H9 (cell line): ENCODE measurements around the gene DDX11. TPM values are rescaled to one million over a fixed set of nuclear protein-coding genes. Genes with fewer than 3 reads are reported as not detected.
A peak's percentile ranks its signal among the peaks of the same experiment; 100 is the strongest.
"Not testable (repeated sequence)": the region's sequence is repeated elsewhere in the genome, so short reads cannot be mapped to it uniquely, and the experiment has no call there.

Experiments used
- DNase-seq: peaks from one replicate; pipeline ENCODE4 v3.0.0-alpha.2; 2017
- H2AFZ ChIP-seq: one replicate; pipeline ENCODE4 v1.6.1; 2013; ENCODE audit warnings: mild to moderate bottlenecking, low read length, control low read depth, moderate library complexity
- H2AK5ac ChIP-seq: 2 replicates; pipeline ENCODE4 v1.6.1; 2013; ENCODE audit warnings: low read length, control low read depth, mixed read lengths; ENCODE audit not compliant: insufficient read length
- H2BK120ac ChIP-seq: one replicate; pipeline ENCODE4 v1.6.1; 2013; ENCODE audit warnings: low read depth, mild to moderate bottlenecking, low read length, control low read depth, inconsistent platforms; ENCODE audit not compliant: poor library complexity, severe bottlenecking
- H2BK12ac ChIP-seq: 2 replicates; pipeline ENCODE4 v1.6.1; 2013; ENCODE audit warnings: low read length, control low read depth, mixed read lengths, low read depth; ENCODE audit not compliant: insufficient read length
- H2BK15ac ChIP-seq: 2 replicates; pipeline ENCODE4 v1.6.1; 2013; ENCODE audit warnings: low read depth, low read length, control low read depth
- H2BK20ac ChIP-seq: one replicate; pipeline ENCODE4 v1.6.1; 2013; ENCODE audit warnings: low read depth, mild to moderate bottlenecking, low read length, control low read depth, inconsistent platforms; ENCODE audit not compliant: poor library complexity, severe bottlenecking
- H2BK5ac ChIP-seq: 2 replicates; pipeline ENCODE4 v1.6.1; 2013; ENCODE audit warnings: low read length, control low read depth, mixed read lengths; ENCODE audit not compliant: insufficient read length
- H3K14ac ChIP-seq: 2 replicates; pipeline ENCODE4 v1.6.1; 2013; ENCODE audit warnings: low read length, control low read depth; ENCODE audit not compliant: insufficient read depth
- H3K18ac ChIP-seq: 2 replicates; pipeline ENCODE4 v1.6.1; 2013; ENCODE audit warnings: low read depth, mild to moderate bottlenecking, mixed read lengths, low read length, control low read depth; ENCODE audit not compliant: insufficient read length
- H3K23ac ChIP-seq: 2 replicates; pipeline ENCODE4 v1.6.1; 2013; ENCODE audit warnings: low read length, control low read depth, mixed read lengths, low read depth; ENCODE audit not compliant: insufficient read length
- H3K23me2 ChIP-seq: 2 replicates; pipeline ENCODE4 v1.6.1; 2013; ENCODE audit warnings: low read depth, mild to moderate bottlenecking, mixed read lengths, low read length, control low read depth; ENCODE audit not compliant: insufficient read length, poor library complexity, severe bottlenecking
- H3K27ac ChIP-seq: 2 replicates; pipeline ENCODE4 v1.5.1; 2013; ENCODE audit warnings: low read length, control low read depth, mixed read lengths, low read depth; ENCODE audit not compliant: insufficient read length
- H3K27me3 ChIP-seq: 2 replicates; pipeline ENCODE4 v1.6.1; 2013; ENCODE audit warnings: low read length, control low read depth, inconsistent platforms; ENCODE audit not compliant: insufficient read depth
- H3K4ac ChIP-seq: 2 replicates; pipeline ENCODE4 v1.6.1; 2013; ENCODE audit warnings: low read depth, mild to moderate bottlenecking, control low read depth, inconsistent platforms, low read length, moderate library complexity
- H3K4me1 ChIP-seq: 2 replicates; pipeline ENCODE4 v1.6.1; 2013; ENCODE audit warnings: low read length, control low read depth, inconsistent platforms; ENCODE audit not compliant: insufficient read depth
- H3K4me2 ChIP-seq: 2 replicates; pipeline ENCODE4 v1.6.1; 2013; ENCODE audit warnings: low read length, control low read depth, mixed read lengths; ENCODE audit not compliant: insufficient read length, insufficient read depth
- H3K56ac ChIP-seq: 2 replicates; pipeline ENCODE4 v1.6.1; 2013; ENCODE audit warnings: low read depth, mild to moderate bottlenecking, mixed read lengths, low read length, control low read depth; ENCODE audit not compliant: insufficient read length
- H3K79me1 ChIP-seq: 2 replicates; pipeline ENCODE4 v1.6.1; 2013; ENCODE audit warnings: low read depth, mild to moderate bottlenecking, moderate library complexity, low read length, control low read depth, inconsistent platforms; ENCODE audit not compliant: insufficient read depth, poor library complexity, severe bottlenecking
- H3K79me2 ChIP-seq: 2 replicates; pipeline ENCODE4 v1.6.1; 2013; ENCODE audit warnings: low read length, control low read depth, inconsistent platforms; ENCODE audit not compliant: insufficient read depth
- H3K9ac ChIP-seq: 2 replicates; pipeline ENCODE4 v1.6.1; 2013; ENCODE audit warnings: low read length, control low read depth, mixed read lengths; ENCODE audit not compliant: insufficient read length; ENCODE audit errors: extremely low read depth
- H3K9me3 ChIP-seq: one replicate; pipeline ENCODE4 v1.6.1; 2013; ENCODE audit warnings: low read depth, low read length, inconsistent platforms; ENCODE audit not compliant: control insufficient read depth
- H3T11ph ChIP-seq: one replicate; pipeline ENCODE4 v1.6.1; 2013; ENCODE audit warnings: mild to moderate bottlenecking, low read length, control low read depth, inconsistent platforms
- H4K20me1 ChIP-seq: one replicate; pipeline ENCODE4 v1.6.1; 2013; ENCODE audit not compliant: control insufficient read depth, insufficient read length, insufficient read depth
- H4K5ac ChIP-seq: 2 replicates; pipeline ENCODE4 v1.6.1; 2013; ENCODE audit warnings: low read depth, mild to moderate bottlenecking, mixed read lengths, low read length, control low read depth; ENCODE audit not compliant: insufficient read length
- H4K8ac ChIP-seq: replicated peaks from 2 replicates; pipeline ENCODE4 v1.6.1; 2013; ENCODE audit warnings: low read length, control low read depth, mixed read lengths, low read depth; ENCODE audit not compliant: insufficient read length
- H4K91ac ChIP-seq: 2 replicates; pipeline ENCODE4 v1.6.1; 2013; ENCODE audit warnings: low read depth, mild to moderate bottlenecking, moderate library complexity, mixed read lengths, low read length, control low read depth; ENCODE audit not compliant: insufficient read length
- H3K27ac Mint-ChIP-seq, 3 experiments: 2 replicates in 2 of 3; 3 replicates in 1 of 3; pipeline ENCODE4 v1.8.0; 2020 to 2021; ENCODE audit warnings: mixed read lengths in 3 of 3, mild to moderate bottlenecking in 1 of 3, moderate library complexity in 1 of 3
- H3K27me3 Mint-ChIP-seq: 2 replicates; pipeline ENCODE4 v1.8.0; 2021; ENCODE audit warnings: low read depth, mild to moderate bottlenecking, moderate library complexity, mixed read lengths
- H3K36me3 Mint-ChIP-seq, 3 experiments: 2 replicates in 2 of 3; 3 replicates in 1 of 3; pipeline ENCODE4 v1.8.0; 2020 to 2021; ENCODE audit warnings: low read depth in 3 of 3, mixed read lengths in 3 of 3; ENCODE audit not compliant: insufficient read depth in 1 of 3
- H3K4me1 Mint-ChIP-seq, 2 experiments: 2 replicates each; pipeline ENCODE4 v1.8.0; 2020; ENCODE audit warnings: mixed read lengths in 2 of 2
- H3K4me3 Mint-ChIP-seq, 2 experiments: 2 replicates in 1 of 2; 3 replicates in 1 of 2; pipeline ENCODE4 v1.8.0; 2020 to 2021; ENCODE audit warnings: mild to moderate bottlenecking in 2 of 2, mixed read lengths in 2 of 2, moderate library complexity in 1 of 2
- H3K9me3 Mint-ChIP-seq, 2 experiments: 2 replicates in 1 of 2; 3 replicates in 1 of 2; pipeline ENCODE4 v1.8.0; 2020; ENCODE audit warnings: mild to moderate bottlenecking in 2 of 2, mixed read lengths in 2 of 2, moderate library complexity in 1 of 2
- WGBS: extraction: QIAGEN DNeasy Blood & Tissue Kit; methylation state at CpG from one replicate; pipeline ENCODE4 v1.1.7; 2013; ENCODE audit warnings: missing lambda C conversion rate, low lambda C conversion rate, mixed read lengths; ENCODE audit not compliant: insufficient read length; ENCODE audit errors: extremely low coverage; 5-methylcytosine and 5-hydroxymethylcytosine counted together
- long read RNA-seq: library from polyadenylated mRNA; unstranded; transcript quantifications from one replicate; pipeline ENCODE4 v2.0.0, GENCODE V29; 2020
- total RNA-seq: library from RNA; stranded (reverse); gene quantifications from 2 replicates; pipeline ENCODE4 v1.2.1, GENCODE V29; 2021

The DDX11 gene
- 175 and 183 TPM in 2 replicates for total RNA-seq
- long read RNA-seq, transcript DDX11-202 (26 exons, 3,724 nt) = minor isoform, 6 of 424 reads
- long read RNA-seq, transcript DDX11-223 (27 exons, 3,079 nt) = major isoform, 123 of 424 reads
- long read RNA-seq, partial matches to known transcripts = 54 of 424 reads
- long read RNA-seq, other reads (novel, unspliced or antisense) = 238 of 424 reads

GRCh38 chr12:31073527-31074332 lies at the start of gene DDX11:
DDX11 (plus strand) TSS chr12:31073860; CDS start chr12:31078394, 4,534 bp downstream.
- not testable (repeated sequence) for H3T11ph ChIP-seq, H2AFZ ChIP-seq, H3K9me3 Mint-ChIP-seq, H3K27me3 ChIP-seq, H3K56ac ChIP-seq, H3K23me2 ChIP-seq, H2BK5ac ChIP-seq, H2BK20ac ChIP-seq, H2BK12ac ChIP-seq, H3K27me3 Mint-ChIP-seq, H4K91ac ChIP-seq, H2BK120ac ChIP-seq, H2AK5ac ChIP-seq, H4K20me1 ChIP-seq, H3K79me1 ChIP-seq, H3K9me3 ChIP-seq, H3K4ac ChIP-seq, H2BK15ac ChIP-seq, H4K8ac ChIP-seq, H3K23ac ChIP-seq, H4K5ac ChIP-seq, H3K4me1 ChIP-seq
- no CpG with 5 or more reads among the region's 58 CpGs for WGBS
- H3K27ac ChIP-seq = peak within 1 kb of the TSS; percentile 28
- H3K14ac ChIP-seq = peak within 1 kb of the TSS; percentile 86
- Mint-ChIP-seq H3K27ac (peak within 1 kb of the TSS; percentile 88 to 100 (median 100)), H3K4me1 (peaks cover 21 to 27% of the 10 kb centered on the region in 2 experiments), H3K4me3 (peak within 1 kb of the TSS; percentile 98 to 99), H3K36me3 (peaks cover 18 to 26% (median 22%) of the 10 kb centered on the region in 3 experiments)
- H3K9ac ChIP-seq = peak within 1 kb of the TSS; percentile 91
- DNase-seq = peak; percentile 98
- H3K18ac ChIP-seq = peak within 1 kb of the TSS; percentile 61
- peaks cover 15% of the 10 kb centered on the region; the same call in 1 of the 2 replicates for H3K79me2 ChIP-seq
- H3K4me2 ChIP-seq = peak within 1 kb of the TSS; percentile 76
